PFSK-1 (cell line): Measurements from ENCODE around the gene SMIM35.

ENCODE experiments used
- FOXP2 ChIP-seq: optimal IDR thresholded peaks from 2 replicates; pipeline ENCODE3; 2011; ENCODE audit warnings: borderline replicate concordance, control low read depth, inconsistent platforms; ENCODE audit not compliant: insufficient read depth; ENCODE audit errors: extremely low read length, extremely low read depth
- POLR2AphosphoS5 ChIP-seq: IDR thresholded peaks from 2 replicates; pipeline ENCODE4 v1.6.1; 2012; ENCODE audit warnings: low read depth, mild to moderate bottlenecking, control low read depth, low read length, moderate library complexity
- SIN3A ChIP-seq: IDR thresholded peaks from 2 replicates; pipeline ENCODE4 v1.6.1; 2012; ENCODE audit warnings: mild to moderate bottlenecking, low read length, moderate library complexity, borderline replicate concordance; ENCODE audit not compliant: insufficient read depth
- TAF1 ChIP-seq: IDR thresholded peaks from 2 replicates; pipeline ENCODE4 v1.6.1; 2012; ENCODE audit warnings: low read length, control low read depth, borderline replicate concordance; ENCODE audit not compliant: insufficient read depth
- TF ChIP-seq, protein P1 (sequence below), 2 experiments: IDR thresholded peaks; 2 replicates each; pipeline versions ENCODE4 v1.6.1 to v1.8.0; 2011 to 2012; ENCODE audit warnings: low read depth in 2 of 2, low read length in 2 of 2, control low read depth in 1 of 2, inconsistent platforms in 1 of 2, mild to moderate bottlenecking in 1 of 2, moderate library complexity in 1 of 2; ENCODE audit not compliant: insufficient read depth in 1 of 2

SMIM35 gene

DNA sequence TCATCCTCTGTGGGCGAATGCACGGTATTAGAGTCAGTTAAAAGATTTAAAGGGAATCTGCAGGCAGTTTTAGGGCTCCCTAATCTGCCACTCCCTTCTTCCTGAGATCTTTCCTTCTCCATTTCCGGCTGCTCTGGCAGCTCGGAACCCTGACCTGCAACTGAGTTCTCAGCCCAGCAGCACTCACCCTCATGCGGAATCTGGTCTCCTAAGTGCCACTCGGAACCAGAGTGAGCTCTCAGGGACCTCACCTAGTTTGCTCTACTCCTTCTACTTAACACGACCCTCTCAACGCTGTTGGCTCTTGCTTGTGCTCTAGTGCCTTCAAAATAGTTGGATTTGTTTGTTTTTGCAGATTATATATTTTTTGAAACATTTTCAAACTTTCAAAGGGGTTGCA, 119.9 kb downstream of the SMIM35 start:
- TF ChIP-seq FOXP2 (no peak), SIN3A (no peak)
- TF ChIP-seq, protein P1, sequence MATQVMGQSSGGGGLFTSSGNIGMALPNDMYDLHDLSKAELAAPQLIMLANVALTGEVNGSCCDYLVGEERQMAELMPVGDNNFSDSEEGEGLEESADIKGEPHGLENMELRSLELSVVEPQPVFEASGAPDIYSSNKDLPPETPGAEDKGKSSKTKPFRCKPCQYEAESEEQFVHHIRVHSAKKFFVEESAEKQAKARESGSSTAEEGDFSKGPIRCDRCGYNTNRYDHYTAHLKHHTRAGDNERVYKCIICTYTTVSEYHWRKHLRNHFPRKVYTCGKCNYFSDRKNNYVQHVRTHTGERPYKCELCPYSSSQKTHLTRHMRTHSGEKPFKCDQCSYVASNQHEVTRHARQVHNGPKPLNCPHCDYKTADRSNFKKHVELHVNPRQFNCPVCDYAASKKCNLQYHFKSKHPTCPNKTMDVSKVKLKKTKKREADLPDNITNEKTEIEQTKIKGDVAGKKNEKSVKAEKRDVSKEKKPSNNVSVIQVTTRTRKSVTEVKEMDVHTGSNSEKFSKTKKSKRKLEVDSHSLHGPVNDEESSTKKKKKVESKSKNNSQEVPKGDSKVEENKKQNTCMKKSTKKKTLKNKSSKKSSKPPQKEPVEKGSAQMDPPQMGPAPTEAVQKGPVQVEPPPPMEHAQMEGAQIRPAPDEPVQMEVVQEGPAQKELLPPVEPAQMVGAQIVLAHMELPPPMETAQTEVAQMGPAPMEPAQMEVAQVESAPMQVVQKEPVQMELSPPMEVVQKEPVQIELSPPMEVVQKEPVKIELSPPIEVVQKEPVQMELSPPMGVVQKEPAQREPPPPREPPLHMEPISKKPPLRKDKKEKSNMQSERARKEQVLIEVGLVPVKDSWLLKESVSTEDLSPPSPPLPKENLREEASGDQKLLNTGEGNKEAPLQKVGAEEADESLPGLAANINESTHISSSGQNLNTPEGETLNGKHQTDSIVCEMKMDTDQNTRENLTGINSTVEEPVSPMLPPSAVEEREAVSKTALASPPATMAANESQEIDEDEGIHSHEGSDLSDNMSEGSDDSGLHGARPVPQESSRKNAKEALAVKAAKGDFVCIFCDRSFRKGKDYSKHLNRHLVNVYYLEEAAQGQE (IDR thresholded peaks at IDR 0.05; ENCODE audit: insufficient read depth in 1 of 2, low read depth in 2 of 2, low read length in 2 of 2): no peak

DNA sequence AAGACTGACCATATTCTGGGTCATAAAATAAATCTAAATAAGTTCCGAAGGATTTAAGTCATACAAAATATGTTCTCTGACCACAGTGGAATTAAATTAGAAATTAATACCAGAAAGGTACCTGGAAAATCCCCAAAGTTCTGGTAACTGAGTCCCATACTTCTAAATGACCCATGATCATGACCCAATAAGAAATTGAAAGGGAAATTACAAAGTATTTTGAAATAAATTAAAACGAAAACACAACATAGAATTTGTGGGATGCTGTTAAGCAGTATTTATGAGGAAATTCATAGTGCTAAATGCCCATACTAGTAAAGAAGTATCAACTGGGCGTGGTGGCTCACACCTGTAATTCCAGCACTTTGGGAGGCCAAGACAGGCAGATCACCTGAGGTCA, 123.9 kb downstream of the SMIM35 start:
- TF ChIP-seq SIN3A: no peak
- no peak for TF ChIP-seq FOXP2
- no peak for TF ChIP-seq TAF1
- TF ChIP-seq, protein P1 (IDR thresholded peaks at IDR 0.05; ENCODE audit: insufficient read depth in 1 of 2, low read depth in 2 of 2, low read length in 2 of 2): no peak
- TF ChIP-seq POLR2AphosphoS5: no peak

DNA sequence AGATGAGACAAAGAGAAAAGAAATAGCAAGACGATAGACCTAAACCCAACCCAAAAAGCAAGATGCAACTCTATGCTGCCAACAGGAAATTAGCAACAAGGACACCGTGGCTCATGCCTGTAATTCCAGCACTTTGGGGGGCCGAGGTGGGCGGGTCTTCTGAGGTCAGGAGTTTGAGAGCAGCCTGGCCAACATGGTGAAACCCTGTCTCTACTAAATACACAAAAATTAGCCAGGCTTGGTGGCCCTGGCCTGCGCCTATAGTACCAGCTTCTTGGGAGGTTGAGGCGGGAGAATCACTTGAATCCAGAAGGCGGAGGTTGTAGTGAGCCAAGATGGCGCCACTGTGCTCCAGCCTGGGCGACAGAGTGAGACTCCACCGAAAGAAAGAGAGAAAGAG, 124.9 kb downstream of the SMIM35 start:
- no peak for TF ChIP-seq FOXP2
- no peak for TF ChIP-seq SIN3A
- TF ChIP-seq POLR2AphosphoS5: no peak
- TF ChIP-seq TAF1: no peak
- TF ChIP-seq, protein P1 (IDR thresholded peaks at IDR 0.05; ENCODE audit: insufficient read depth in 1 of 2, low read depth in 2 of 2, low read length in 2 of 2): no peak

DNA sequence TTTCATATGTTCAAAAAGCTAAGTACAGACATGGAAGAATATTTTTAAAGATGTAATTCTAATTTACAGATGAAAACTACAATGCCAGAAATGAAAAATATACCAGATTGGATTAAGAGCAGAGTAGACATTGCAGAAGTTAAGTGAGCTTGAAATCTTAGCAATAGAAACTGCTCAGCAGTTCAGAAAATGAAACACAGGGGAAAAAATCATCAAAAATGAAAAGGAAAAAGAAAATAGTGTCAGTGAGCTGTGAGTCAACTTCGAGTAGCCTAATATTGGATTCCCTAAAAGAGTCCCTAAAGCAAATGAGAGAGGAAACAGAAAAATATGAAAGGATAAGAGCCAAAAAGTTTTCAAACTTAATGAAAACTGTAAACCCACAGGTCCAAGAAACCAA, 126.4 kb downstream of the SMIM35 start:
- TF ChIP-seq, protein P1 (IDR thresholded peaks at IDR 0.05; ENCODE audit: insufficient read depth in 1 of 2, low read depth in 2 of 2, low read length in 2 of 2): no peak
- no peak for TF ChIP-seq SIN3A
- TF ChIP-seq TAF1: no peak
- no peak for TF ChIP-seq POLR2AphosphoS5
- TF ChIP-seq FOXP2: no peak

DNA sequence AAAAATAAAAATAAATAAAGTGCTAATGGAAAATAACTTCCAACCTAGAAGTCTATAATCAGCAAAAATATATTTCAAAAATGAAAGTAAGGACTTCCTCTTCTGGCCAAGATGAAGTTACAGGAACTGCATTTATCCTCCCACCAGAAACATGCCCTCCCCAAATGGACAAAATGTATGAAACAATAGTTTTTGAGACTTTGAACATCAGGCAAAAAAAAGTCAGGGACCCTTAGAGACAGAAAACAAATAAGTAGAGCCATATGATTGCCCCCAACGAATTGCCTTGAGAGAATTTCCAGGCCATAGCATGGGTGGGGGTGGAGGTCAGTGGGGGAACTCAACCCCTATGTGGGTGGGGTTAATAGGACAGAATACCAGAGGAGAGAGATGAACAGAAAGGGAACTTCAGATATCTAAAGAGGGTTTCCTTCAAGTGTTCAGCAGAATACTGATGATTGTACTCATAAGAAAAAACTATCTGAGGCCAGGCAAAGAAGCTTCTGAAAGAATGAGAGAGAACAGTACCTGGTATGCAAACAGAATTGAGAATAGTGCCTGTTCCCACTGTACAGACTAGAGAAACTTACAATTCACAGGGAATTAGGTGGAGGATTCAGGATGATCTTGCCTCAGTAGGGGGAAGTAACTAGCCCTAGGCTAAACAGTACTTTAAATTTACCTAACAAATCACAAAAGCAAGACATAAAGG, 127.2 kb downstream of the SMIM35 start:
- TF ChIP-seq TAF1: no peak
- no peak for TF ChIP-seq FOXP2
- TF ChIP-seq, protein P1 (IDR thresholded peaks at IDR 0.05; ENCODE audit: insufficient read depth in 1 of 2, low read depth in 2 of 2, low read length in 2 of 2): no peak
- no peak for TF ChIP-seq POLR2AphosphoS5
- no peak for TF ChIP-seq SIN3A
